NCI-H748 treated with DMSO at 0.1 percent for 48 hours (cell line): Measurements from ENCODE around the gene SLC16A11.
"Not testable (repeated sequence)": the region's sequence is repeated elsewhere in the genome, so short reads cannot be mapped to it uniquely, and the experiment has no call there.

Experiments used
- DNase-seq: peaks from one replicate; lab custom pipeline; 2025; lab: John Stamatoyannopoulos, UW

SLC16A11 gene

DNA sequence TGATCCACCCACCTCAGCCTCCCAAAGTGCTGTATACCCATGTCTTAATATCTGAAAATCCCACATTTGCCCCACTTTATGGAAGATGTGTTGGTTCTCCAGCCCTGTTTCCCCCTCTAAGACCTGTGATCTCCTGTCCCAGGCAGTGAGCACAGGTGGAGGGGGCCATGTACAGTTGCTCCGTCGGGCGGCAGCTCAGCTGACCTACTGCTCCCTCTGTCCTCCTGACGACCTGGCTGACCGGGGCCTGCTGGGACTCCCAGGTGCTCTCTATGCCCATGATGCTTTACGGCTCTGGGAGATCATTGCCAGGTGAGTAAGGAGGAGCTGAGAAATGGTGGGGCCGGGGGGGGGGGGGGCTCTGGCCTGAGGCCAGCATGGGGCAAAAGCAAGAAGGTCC is 38.2 kb downstream of the SLC16A11 start:
- no peak for DNase-seq

DNA sequence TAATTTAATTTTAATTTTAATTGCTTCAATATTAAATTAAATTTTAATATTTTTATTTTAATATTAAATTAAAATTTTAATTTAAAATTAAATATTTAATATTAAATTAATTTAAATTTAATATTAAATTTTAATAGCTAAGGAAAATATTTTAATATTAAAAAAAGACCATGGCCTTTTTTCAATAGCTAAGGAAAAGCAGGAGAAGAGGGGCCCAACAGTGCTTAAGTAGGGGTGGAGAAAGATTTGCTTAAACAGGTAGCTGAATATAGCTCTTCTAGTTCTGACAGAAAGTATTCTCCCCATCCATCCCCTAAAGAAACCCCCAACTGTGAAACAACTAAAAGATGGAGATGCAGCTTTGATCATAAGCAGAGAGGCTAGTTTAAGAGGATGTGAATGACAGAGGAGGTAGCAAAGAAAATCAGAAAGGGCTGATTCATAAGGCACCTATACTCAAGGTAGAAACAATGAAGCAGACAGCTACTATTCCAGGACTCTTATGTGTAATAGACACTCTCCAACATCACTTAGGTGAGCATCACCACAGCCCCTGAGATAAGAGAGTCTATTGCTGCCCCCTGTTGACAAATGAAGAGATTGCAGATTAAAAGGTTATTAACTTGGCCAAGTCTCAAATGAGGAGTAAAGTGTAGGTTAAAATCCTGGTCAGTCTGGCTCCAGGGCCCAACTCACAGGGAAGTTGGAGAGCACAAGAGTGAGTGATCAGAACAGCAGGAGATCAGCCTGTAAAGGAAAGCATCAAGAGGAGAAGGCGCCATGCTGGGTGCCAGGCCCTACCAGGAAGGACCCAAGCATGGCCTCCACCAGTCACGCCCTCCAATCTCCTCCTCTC is 39.3 kb downstream of the SLC16A11 start:
- peak; percentile 90 for DNase-seq

- no peak for DNase-seq
These were observed 40.1 kb downstream of the SLC16A11 start for GRCh38 chr17:7003745-7004144.

DNA sequence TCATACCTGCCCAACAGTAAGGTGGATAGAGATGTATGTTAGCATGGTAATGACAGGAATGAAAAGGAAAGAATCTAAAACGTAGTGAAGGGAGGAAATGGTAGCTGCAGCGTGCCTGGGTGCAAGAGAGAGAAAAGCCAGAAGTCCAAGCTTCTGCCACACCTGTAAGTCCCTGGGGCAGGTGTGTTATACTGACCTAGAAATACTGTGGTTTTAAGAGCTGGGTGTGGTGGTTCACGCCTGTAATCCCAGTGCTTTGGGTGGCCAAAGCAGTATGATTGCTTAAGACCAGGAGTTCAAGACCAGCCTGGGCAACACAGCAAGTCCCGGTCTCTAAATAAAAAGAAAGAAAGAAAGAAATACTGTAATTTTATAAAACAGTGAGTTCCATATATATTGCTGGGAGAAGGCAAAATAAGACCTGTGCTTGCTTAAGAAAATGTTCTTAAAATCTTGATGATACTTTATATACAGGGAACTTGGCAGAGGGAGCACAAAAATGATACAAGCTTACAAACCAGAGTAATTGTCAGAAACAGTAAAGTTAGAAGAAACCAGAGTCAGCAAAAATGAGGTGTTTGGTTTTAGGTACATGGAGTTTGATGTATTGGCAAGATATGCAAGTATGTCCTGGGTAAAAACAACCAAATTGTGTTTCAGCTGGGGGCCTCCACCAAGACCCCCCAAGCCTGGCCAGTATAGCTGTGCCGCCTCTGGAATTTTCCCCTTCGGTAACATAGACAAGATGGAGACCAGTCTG is 41.4 kb downstream of the SLC16A11 start:
- DNase-seq, result no peak

- peak; percentile 15 for DNase-seq
These were observed 42.5 kb downstream of the SLC16A11 start for GRCh38 chr17:7001318-7001961.

GRCh38 chr17:6998855-6999508 is 44.9 kb downstream of the SLC16A11 start:
- no peak for DNase-seq

GRCh38 chr17:6997171-6997570 is 46.7 kb downstream of the SLC16A11 start:
- DNase-seq, result no peak

DNA sequence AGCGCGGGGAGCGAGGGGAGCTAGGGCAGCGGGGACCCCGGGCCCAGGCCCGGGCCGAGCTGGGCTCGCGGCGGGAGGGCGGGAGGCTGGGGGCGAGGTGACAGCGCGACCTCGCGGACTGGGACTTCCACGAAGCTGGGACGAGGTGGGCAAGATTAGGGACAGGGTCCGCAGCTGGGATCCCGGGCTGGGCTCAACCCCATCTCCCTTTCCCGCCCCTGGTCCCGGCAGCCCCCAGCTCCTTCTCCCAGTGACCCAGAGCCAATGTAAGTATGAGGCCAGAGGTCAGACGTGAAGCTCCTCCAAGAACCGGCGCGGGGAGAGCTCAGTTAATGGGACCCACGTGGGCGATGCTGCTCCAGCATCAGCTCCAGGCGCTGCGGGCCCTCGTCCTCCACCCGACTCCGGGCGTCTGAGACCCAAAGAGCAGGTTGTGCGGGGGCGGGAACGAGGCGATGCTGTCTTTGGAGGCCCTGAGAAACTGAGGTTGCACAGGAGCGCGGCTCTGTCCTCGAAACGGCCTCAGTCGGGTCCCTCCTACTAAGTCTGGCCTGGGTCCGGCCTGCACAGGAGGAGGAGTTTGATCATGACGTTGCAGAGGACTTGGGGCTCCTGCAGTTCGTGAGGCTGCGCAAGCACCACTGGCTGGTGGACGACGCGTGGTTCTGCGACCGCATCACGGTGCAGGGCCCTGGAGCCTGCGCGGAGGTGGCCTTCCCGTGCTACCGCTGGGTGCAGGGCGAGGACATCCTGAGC is 47.5 kb downstream of the SLC16A11 start:
- DNase-seq, result no peak

- DNase-seq, result no peak
These were observed 48.2 kb downstream of the SLC16A11 start, which contains the start of gene ALOX12 for GRCh38 chr17:6995500-6996255. TSS of gene ALOX12 (plus strand) at chr17:6996049. CDS start at chr17:6996118, 69 bp downstream.

GRCh38 chr17:6994666-6995256 is 49.1 kb downstream of the SLC16A11 start:
- no peak for DNase-seq

GRCh38 chr17:6994118-6994598 is 49.7 kb downstream of the SLC16A11 start:
- no peak for DNase-seq

DNA sequence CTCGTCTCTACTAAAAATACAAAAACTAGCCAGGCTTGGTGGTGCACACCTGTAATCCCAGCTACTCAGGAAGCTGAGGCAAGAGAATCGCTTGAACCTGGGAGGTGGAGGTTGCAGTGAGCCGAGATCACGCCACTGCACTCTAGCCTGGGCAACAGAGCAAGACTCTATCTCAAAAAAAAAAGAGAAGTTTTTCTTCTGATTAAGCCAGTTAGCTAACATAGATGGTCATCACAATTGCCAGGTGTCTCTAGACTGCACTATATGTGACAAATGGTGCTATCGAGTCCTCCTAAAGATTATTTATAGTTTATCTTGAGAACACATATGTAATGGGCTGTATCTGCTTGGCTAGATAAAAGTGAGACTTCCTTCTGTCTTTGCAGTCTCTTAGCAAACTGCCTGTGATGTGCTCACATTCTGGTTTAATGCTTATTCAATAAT is 50.3 kb downstream of the SLC16A11 start:
- DNase-seq, result not testable (repeated sequence)
